ENCODE results near the gene VWA1. TPM values are rescaled to one million over a fixed set of nuclear protein-coding genes. Genes with fewer than 3 reads are reported as not detected.

The VWA1 gene
- total and polyA plus RNA-seq, 8 donors: 7.6 to 64.8 (median 23.0) TPM

- H3K36me3 ChIP-seq: peaks cover 74 to 88% (median 86%) of the 10 kb centered on the region in 4 donors
- peaks cover 0 to 5% (median 0%) of the 10 kb centered on the region in 4 donors for H3K4me1 ChIP-seq
- intact Hi-C loops (cut with DNase I; ENCODE audit: low total_unique reads): no loop called here
- TF ChIP-seq POLR2A (IDR thresholded peaks at IDR 0.05): no peak
- no peak for DNase-seq
- no peak overlapping the region for H3K4me3 ChIP-seq
- no peaks in the 10 kb centered on the region for H3K27me3 ChIP-seq
- 92 to 98% (median 96%) methylated on average over 16 of the region's 16 CpGs for WGBS, 5 donors
- no peak overlapping the region for H3K27ac ChIP-seq
- no peaks in the 10 kb centered on the region for H3K9me3 ChIP-seq
These were observed 47.4 kb upstream of the VWA1 start for GRCh38 chr1:1388078-1388472.

GRCh38 chr1:1390675-1391074, 44.8 kb upstream of the VWA1 start:
- Histone ChIP-seq H3K36me3 (peaks cover 96 to 100% (median 100%) of the 10 kb centered on the region in 4 donors), H3K4me1 (peaks cover 0 to 11% (median 4%) of the 10 kb centered on the region in 4 donors), H3K27ac (no peak overlapping the region), H3K9me3 (no peaks in the 10 kb centered on the region), H3K27me3 (no peaks in the 10 kb centered on the region), H3K4me3 (no peak overlapping the region)
- TF ChIP-seq CTCF (IDR thresholded peaks at IDR 0.05): no peak
- no peak for TF ChIP-seq EP300 (IDR thresholded peaks at IDR 0.05)
- TF ChIP-seq POLR2A (IDR thresholded peaks at IDR 0.05): no peak
- no peak for TF ChIP-seq POLR2AphosphoS5 (IDR thresholded peaks at IDR 0.05)
- intact Hi-C loops (cut with DNase I; ENCODE audit: low total_unique reads): no loop called here
- 77 to 90% (median 83%) methylated on average over 12 of the region's 12 CpGs for WGBS, 5 donors
- no peak for DNase-seq

DNA sequence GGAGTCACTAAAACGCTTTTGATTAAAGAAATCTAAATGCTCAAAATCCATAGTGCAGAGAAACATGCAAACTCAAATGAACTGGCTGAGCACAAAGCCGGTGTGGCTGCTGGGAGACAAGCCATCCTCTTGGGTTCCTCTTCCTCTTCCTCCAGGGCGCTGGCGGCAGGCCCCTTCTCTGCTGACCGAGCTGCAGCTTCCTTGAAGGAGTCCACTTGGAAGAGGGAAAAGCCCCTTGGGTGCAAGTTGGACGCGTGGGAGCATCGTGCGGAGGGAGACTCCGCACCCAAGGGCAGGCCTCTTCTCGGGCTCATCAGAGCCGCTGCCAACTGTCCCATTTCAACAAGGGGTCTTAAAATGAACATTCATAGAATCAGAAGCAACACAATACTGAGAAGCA, 44.3 kb upstream of the VWA1 start:
- H3K4me3 ChIP-seq: no peak overlapping the region
- DNase-seq: no peak
- intact Hi-C loops (cut with DNase I; ENCODE audit: low total_unique reads): no loop called here
- TF ChIP-seq EP300 (IDR thresholded peaks at IDR 0.05): no peak
- no peak for TF ChIP-seq CTCF (IDR thresholded peaks at IDR 0.05)
- no peak for TF ChIP-seq POLR2A (IDR thresholded peaks at IDR 0.05)
- no peak for TF ChIP-seq POLR2AphosphoS5 (IDR thresholded peaks at IDR 0.05)
- no peaks in the 10 kb centered on the region for H3K9me3 ChIP-seq
- peaks cover 96 to 100% (median 100%) of the 10 kb centered on the region in 4 donors for H3K36me3 ChIP-seq
- H3K27me3 ChIP-seq: no peaks in the 10 kb centered on the region
- WGBS, 5 donors: 84 to 92% (median 89%) methylated on average over 12 of the region's 12 CpGs
- H3K4me1 ChIP-seq: peaks cover 0 to 16% (median 6%) of the 10 kb centered on the region in 4 donors
- no peak overlapping the region for H3K27ac ChIP-seq

GRCh38 chr1:1393014-1393413, 42.5 kb upstream of the VWA1 start:
- TF ChIP-seq POLR2A (IDR thresholded peaks at IDR 0.05): no peak
- TF ChIP-seq EP300 (IDR thresholded peaks at IDR 0.05): no peak
- no peak for TF ChIP-seq POLR2AphosphoS5 (IDR thresholded peaks at IDR 0.05)
- TF ChIP-seq CTCF (IDR thresholded peaks at IDR 0.05): no peak
- 87 to 98% (median 94%) methylated on average over 4 of the region's 4 CpGs for WGBS, 5 donors
- DNase-seq: no peak
- Histone ChIP-seq H3K27ac (no peak overlapping the region), H3K4me1 (peaks cover 8 to 34% (median 22%) of the 10 kb centered on the region in 4 donors), H3K9me3 (no peaks in the 10 kb centered on the region), H3K4me3 (no peak overlapping the region), H3K36me3 (peaks cover 89 to 100% (median 98%) of the 10 kb centered on the region in 4 donors), H3K27me3 (no peaks in the 10 kb centered on the region)
- intact Hi-C loops (cut with DNase I; ENCODE audit: low total_unique reads): no loop called here

DNA sequence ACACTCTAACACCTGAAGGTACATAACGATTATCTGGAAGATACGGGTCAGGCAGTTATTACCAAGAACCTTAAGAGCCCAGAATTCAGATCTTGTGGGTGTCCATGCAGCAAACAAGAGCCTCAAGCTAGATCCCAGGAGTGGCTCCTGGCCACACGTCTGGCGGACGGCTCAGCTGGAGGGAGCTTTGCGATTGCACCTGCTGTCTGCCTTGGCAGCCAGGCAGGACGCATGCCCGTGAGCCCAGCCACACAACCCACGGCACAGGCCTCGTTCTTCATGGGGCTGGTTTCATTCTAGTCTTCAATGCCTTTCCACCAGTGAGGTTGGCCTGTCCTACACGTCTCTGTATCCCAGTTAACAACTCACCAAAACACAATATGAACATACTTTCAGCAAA, 42.1 kb upstream of the VWA1 start:
- 88 to 96% (median 92%) methylated on average over 11 of the region's 11 CpGs for WGBS, 5 donors
- TF ChIP-seq EP300 (IDR thresholded peaks at IDR 0.05) (no peak), POLR2AphosphoS5 (IDR thresholded peaks at IDR 0.05) (no peak), CTCF (IDR thresholded peaks at IDR 0.05) (no peak), POLR2A (IDR thresholded peaks at IDR 0.05) (no peak)
- DNase-seq: no peak
- H3K27me3 ChIP-seq: no peaks in the 10 kb centered on the region
- peaks cover 85 to 98% (median 95%) of the 10 kb centered on the region in 4 donors for H3K36me3 ChIP-seq
- intact Hi-C loops (cut with DNase I; ENCODE audit: low total_unique reads): no loop called here
- peaks cover 12 to 38% (median 26%) of the 10 kb centered on the region in 4 donors for H3K4me1 ChIP-seq
- H3K27ac ChIP-seq: no peak overlapping the region
- no peak overlapping the region for H3K4me3 ChIP-seq
- no peaks in the 10 kb centered on the region for H3K9me3 ChIP-seq
